ENCODE results near the gene FXYD5. TPM values are rescaled to one million over a fixed set of nuclear protein-coding genes. Genes with fewer than 3 reads are reported as not detected.
"Not testable (repeated sequence)": the region's sequence is repeated elsewhere in the genome, so short reads cannot be mapped to it uniquely, and the experiment has no call there.

FXYD5 gene
- total RNA-seq, 1 donor from 2014 or later, result 144 TPM

GRCh38 chr19:35127871-35128270 is 26.7 kb upstream of the FXYD5 start:
- Histone ChIP-seq H3K36me3 (no peaks in the 10 kb centered on the region), H3K9me3 (no peaks in the 10 kb centered on the region), H3K4me1 (peaks cover 61% of the 10 kb centered on the region), H3K4me3 (no peak overlapping the region), H3K27ac (peak overlapping the region; percentile 94), H3K27me3 (no peaks in the 10 kb centered on the region)
- TF ChIP-seq POLR2AphosphoS5 (IDR thresholded peaks at IDR 0.05; ENCODE audit: insufficient read depth in 1 of 2, low read depth in 1 of 2) (peak in 1 of 2 donors; percentile 66), CTCF (IDR thresholded peaks at IDR 0.05) (no peak), POLR2A (IDR thresholded peaks at IDR 0.05) (no peak)
- DNase-seq (ENCODE audit: extremely low spot score in 2 of 2), result no peak
- intact Hi-C loops (cut with DNase I), result no loop called here

- Histone ChIP-seq H3K36me3 (no peaks in the 10 kb centered on the region), H3K27ac (peak overlapping the region; percentile 12), H3K4me3 (no peak overlapping the region), H3K9me3 (no peaks in the 10 kb centered on the region), H3K27me3 (no peaks in the 10 kb centered on the region), H3K4me1 (peaks cover 54% of the 10 kb centered on the region)
- TF ChIP-seq POLR2AphosphoS5 (IDR thresholded peaks at IDR 0.05; ENCODE audit: insufficient read depth in 1 of 2, low read depth in 1 of 2) (no peak), POLR2A (IDR thresholded peaks at IDR 0.05) (no peak), CTCF (IDR thresholded peaks at IDR 0.05) (no peak)
- no peak for DNase-seq (ENCODE audit: extremely low spot score in 2 of 2)
- intact Hi-C loops (cut with DNase I), result no loop called here
Measured at GRCh38 chr19:35128398-35129057, 26.0 kb upstream of the FXYD5 start.

- H3K27ac ChIP-seq; H3K36me3 ChIP-seq; DNase-seq (ENCODE audit: extremely low spot score in 2 of 2); H3K9me3 ChIP-seq; H3K4me3 ChIP-seq; H3K27me3 ChIP-seq; intact Hi-C loops (cut with DNase I): not testable (repeated sequence)
- H3K4me1 ChIP-seq, result peaks cover 42% of the 10 kb centered on the region
Measured at GRCh38 chr19:35129724-35130274, 24.7 kb upstream of the FXYD5 start.

- intact Hi-C loops (cut with DNase I), result no loop called here
- no peak for DNase-seq (ENCODE audit: extremely low spot score in 2 of 2)
- TF ChIP-seq POLR2A (IDR thresholded peaks at IDR 0.05) (no peak), CTCF (IDR thresholded peaks at IDR 0.05) (no peak), POLR2AphosphoS5 (IDR thresholded peaks at IDR 0.05; ENCODE audit: insufficient read depth in 1 of 2, low read depth in 1 of 2) (no peak)
- Histone ChIP-seq H3K27ac (peak overlapping the region; percentile 72), H3K36me3 (no peaks in the 10 kb centered on the region), H3K4me3 (peak overlapping the region in 1 of 2 donors; percentile 41), H3K9me3 (no peaks in the 10 kb centered on the region), H3K27me3 (no peaks in the 10 kb centered on the region), H3K4me1 (peaks cover 42% of the 10 kb centered on the region)
Measured at GRCh38 chr19:35130761-35131720, 23.5 kb upstream of the FXYD5 start.

- H3K4me1 ChIP-seq, result peaks cover 42% of the 10 kb centered on the region
- intact Hi-C loops (cut with DNase I), result no loop called here
- no peaks in the 10 kb centered on the region for H3K36me3 ChIP-seq
- no peaks in the 10 kb centered on the region for H3K9me3 ChIP-seq
- H3K4me3 ChIP-seq, result peak overlapping the region in 1 of 2 donors; percentile 41
- no peak overlapping the region for H3K27ac ChIP-seq
- H3K27me3 ChIP-seq, result no peaks in the 10 kb centered on the region
- no peak for TF ChIP-seq CTCF (IDR thresholded peaks at IDR 0.05)
- no peak for TF ChIP-seq POLR2AphosphoS5 (IDR thresholded peaks at IDR 0.05; ENCODE audit: insufficient read depth in 1 of 2, low read depth in 1 of 2)
- no peak for TF ChIP-seq POLR2A (IDR thresholded peaks at IDR 0.05)
- no peak for DNase-seq (ENCODE audit: extremely low spot score in 2 of 2)
Measured at GRCh38 chr19:35132254-35132653, 22.3 kb upstream of the FXYD5 start.
